Activated naive CD8-positive, alpha-beta T cell treated with anti-CD3 and anti-CD28 coated beads for 36 hours (primary cell): ENCODE measurements around the gene HDAC4. TPM values are rescaled to one million over a fixed set of nuclear protein-coding genes. Genes with fewer than 3 reads are reported as not detected.
A peak's percentile ranks its signal among the peaks of the same experiment; 100 is the strongest.

ENCODE experiments used
- DNase-seq: peaks from one replicate; pipeline ENCODE4 v3.0.0; 2021
- H3K27ac Mint-ChIP-seq: one replicate; pipeline ENCODE4 v1.8.0; 2022; ENCODE audit warnings: mild to moderate bottlenecking, moderate library complexity, mixed read lengths
- H3K27me3 Mint-ChIP-seq: one replicate; pipeline ENCODE4 v1.8.0; 2022; ENCODE audit warnings: mild to moderate bottlenecking, mixed read lengths
- H3K36me3 Mint-ChIP-seq: one replicate; pipeline ENCODE4 v1.8.0; 2021; ENCODE audit warnings: mild to moderate bottlenecking, mixed read lengths
- H3K4me1 Mint-ChIP-seq: one replicate; pipeline ENCODE4 v1.8.0; 2021; ENCODE audit warnings: mixed read lengths
- H3K4me3 Mint-ChIP-seq: one replicate; pipeline ENCODE4 v1.8.0; 2022; ENCODE audit warnings: mild to moderate bottlenecking, moderate library complexity, mixed read lengths
- H3K9me3 Mint-ChIP-seq: one replicate; pipeline ENCODE4 v1.8.0; 2022; ENCODE audit warnings: mixed read lengths
- total RNA-seq, 2 experiments: library from RNA; stranded (reverse); gene quantifications; one replicate each; pipeline ENCODE4 v1.2.3, GENCODE V29; 2021

HDAC4 gene
- total RNA-seq, 2 experiments from 2014 or later: 19.1 to 20.2 TPM

DNA sequence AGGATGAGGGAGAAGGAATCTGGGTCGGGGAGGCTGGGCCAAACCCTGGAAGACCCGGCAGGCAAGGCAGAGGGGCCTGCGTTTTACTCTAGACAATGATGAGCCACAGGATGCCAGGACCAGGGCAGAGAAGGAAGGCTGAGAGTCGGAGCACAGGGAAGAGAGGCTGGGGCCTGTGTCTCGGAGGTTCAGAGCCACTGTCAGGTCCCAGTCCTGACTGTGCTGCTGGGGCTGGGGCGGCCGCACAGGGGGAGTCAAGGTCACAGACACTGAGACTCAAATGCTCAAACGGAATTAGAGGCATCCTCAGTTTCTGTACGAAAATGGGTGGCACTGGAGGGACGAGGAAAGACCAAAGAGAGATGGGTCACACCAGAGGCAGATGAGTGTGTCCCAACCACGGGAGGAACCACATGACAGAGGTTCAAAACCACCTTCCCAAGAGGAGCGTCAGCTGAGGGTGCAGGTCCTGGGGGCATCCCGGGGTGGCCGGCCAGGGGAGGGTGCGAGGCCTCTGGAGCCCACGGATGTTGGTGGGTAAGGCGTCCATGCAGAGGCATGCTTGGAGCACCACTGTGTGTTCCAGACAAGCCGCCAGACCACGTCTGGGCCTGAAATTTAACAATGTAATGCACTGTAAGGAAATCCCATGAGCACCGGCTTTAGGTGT, 14.7 kb downstream of the HDAC4 start:
- DNase-seq: no peak
- Mint-ChIP-seq H3K27me3 (no peaks in the 10 kb centered on the region), H3K4me1 (peaks cover 14% of the 10 kb centered on the region), H3K9me3 (no peaks in the 10 kb centered on the region), H3K4me3 (no peak overlapping the region), H3K36me3 (peaks cover 8% of the 10 kb centered on the region), H3K27ac (peak overlapping the region; percentile 12)

GRCh38 chr2:239385096-239386000, 15.5 kb downstream of the HDAC4 start:
- Mint-ChIP-seq H3K36me3 (peaks cover 10% of the 10 kb centered on the region), H3K4me1 (peaks cover 20% of the 10 kb centered on the region), H3K27me3 (no peaks in the 10 kb centered on the region), H3K4me3 (no peak overlapping the region), H3K27ac (no peak overlapping the region), H3K9me3 (no peaks in the 10 kb centered on the region)
- DNase-seq: no peak

DNA sequence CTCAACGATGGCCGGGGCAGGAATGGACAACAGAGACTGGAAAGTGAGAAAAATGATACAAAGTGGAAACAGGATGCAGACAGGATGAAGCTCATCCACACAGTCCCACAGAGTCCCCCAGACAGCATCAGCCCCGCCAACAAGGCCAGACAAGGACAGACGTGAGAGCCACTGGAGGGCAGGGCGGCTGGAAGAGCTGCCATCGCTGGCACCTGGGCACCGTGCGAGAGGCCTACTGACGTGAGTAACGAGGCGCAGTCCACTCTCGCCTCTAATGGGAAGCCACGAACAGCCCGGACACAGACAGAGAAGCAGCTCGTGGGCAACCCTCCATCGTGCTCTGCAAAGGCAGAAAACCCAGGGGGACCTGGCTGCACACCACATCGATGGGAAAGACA, 17.1 kb downstream of the HDAC4 start:
- DNase-seq: no peak
- Mint-ChIP-seq H3K9me3 (no peaks in the 10 kb centered on the region), H3K27me3 (no peaks in the 10 kb centered on the region), H3K4me3 (no peak overlapping the region), H3K27ac (no peak overlapping the region), H3K36me3 (peaks cover 5% of the 10 kb centered on the region), H3K4me1 (peaks cover 22% of the 10 kb centered on the region)

GRCh38 chr2:239383036-239383758, 17.6 kb downstream of the HDAC4 start:
- no peaks in the 10 kb centered on the region for H3K9me3 Mint-ChIP-seq
- peaks cover 5% of the 10 kb centered on the region for H3K36me3 Mint-ChIP-seq
- H3K4me1 Mint-ChIP-seq: peaks cover 22% of the 10 kb centered on the region
- H3K27me3 Mint-ChIP-seq: no peaks in the 10 kb centered on the region
- H3K27ac Mint-ChIP-seq: no peak overlapping the region
- no peak overlapping the region for H3K4me3 Mint-ChIP-seq
- DNase-seq: no peak

GRCh38 chr2:239382384-239382880, 18.4 kb downstream of the HDAC4 start:
- Mint-ChIP-seq H3K4me3 (no peak overlapping the region), H3K9me3 (no peaks in the 10 kb centered on the region), H3K27ac (no peak overlapping the region), H3K4me1 (peaks cover 22% of the 10 kb centered on the region), H3K27me3 (no peaks in the 10 kb centered on the region), H3K36me3 (peaks cover 5% of the 10 kb centered on the region)
- DNase-seq: no peak

- Mint-ChIP-seq H3K27ac (peak overlapping the region; percentile 86), H3K9me3 (no peaks in the 10 kb centered on the region), H3K4me3 (peak overlapping the region; percentile 76), H3K36me3 (peaks cover 5% of the 10 kb centered on the region), H3K4me1 (peaks cover 22% of the 10 kb centered on the region), H3K27me3 (no peaks in the 10 kb centered on the region)
- DNase-seq: no peak
Observed at GRCh38 chr2:239381709-239382134, 19.1 kb downstream of the HDAC4 start.

DNA sequence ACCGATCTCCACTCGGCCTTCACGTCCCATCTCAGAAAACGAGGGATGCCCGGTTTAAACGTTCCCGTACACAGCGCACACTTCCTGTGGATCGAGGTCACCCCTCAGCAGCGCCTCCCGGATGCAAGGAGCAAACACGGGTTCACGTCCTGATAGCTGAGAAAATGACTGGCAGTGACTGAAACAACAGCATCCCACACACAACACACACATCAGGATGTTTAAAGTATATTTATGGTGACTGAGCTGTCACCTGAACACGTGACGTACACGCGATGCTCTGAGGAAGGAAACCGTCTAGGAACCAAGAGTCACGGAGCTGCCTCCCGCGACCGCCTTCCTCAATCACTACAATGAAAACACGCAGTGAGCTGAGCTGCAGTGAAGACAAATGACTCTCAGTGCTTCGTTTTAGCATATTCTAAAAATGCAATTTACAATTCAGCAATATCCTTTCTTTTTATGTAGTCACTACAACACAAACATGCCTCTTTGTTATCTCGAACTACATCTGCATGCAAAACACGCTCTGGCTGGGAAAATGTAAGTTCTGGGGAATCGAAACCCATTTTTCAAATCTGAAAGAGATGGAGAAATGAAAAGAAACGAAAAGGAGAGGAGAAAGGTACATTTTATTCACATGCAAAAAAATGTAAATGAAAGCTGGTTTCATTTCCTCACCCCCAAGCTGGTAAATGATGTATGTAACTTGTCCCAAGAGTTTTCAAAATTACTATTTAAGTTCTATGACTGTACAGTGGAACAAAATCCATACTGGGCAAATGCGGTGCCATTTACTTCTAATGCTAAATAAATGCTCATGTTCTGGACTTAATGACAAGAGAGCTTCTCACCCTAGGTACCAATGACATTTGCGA, 19.8 kb downstream of the HDAC4 start:
- peak overlapping the region; percentile 86 for H3K27ac Mint-ChIP-seq
- H3K36me3 Mint-ChIP-seq: peaks cover 4% of the 10 kb centered on the region
- H3K4me3 Mint-ChIP-seq: peak overlapping the region; percentile 76
- H3K9me3 Mint-ChIP-seq: no peaks in the 10 kb centered on the region
- H3K4me1 Mint-ChIP-seq: peaks cover 22% of the 10 kb centered on the region
- H3K27me3 Mint-ChIP-seq: no peaks in the 10 kb centered on the region
- DNase-seq: peak; percentile 45

DNA sequence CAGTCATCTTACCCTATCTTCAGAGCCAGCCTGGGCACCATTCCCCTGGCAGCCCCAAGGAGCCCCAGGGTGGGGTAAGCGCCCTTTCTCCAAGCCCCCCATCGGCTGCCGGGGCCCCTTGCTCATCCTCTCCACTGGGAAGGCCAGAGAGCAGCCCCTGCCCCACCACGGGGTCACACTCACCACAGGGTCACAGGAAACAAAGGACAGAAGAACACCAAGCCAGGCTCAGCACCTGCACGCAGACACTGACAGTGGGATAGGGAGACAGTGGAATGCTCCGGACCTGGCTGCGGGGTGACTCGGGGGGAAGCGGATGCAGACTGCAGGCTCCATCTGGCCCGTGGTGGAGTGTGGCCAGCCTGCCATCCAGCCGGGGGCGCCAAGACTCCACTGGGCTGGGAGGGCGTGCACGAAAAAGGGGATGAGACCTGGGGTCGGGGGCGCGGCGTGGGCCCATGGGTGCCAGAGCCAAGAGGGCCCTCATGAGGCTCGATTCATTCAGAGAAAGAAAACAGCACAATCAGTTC, 21.1 kb downstream of the HDAC4 start:
- DNase-seq: no peak
- Mint-ChIP-seq H3K9me3 (no peaks in the 10 kb centered on the region), H3K27me3 (no peaks in the 10 kb centered on the region), H3K27ac (peak overlapping the region; percentile 67), H3K4me3 (no peak overlapping the region), H3K36me3 (peaks cover 1% of the 10 kb centered on the region), H3K4me1 (peaks cover 22% of the 10 kb centered on the region)

DNA sequence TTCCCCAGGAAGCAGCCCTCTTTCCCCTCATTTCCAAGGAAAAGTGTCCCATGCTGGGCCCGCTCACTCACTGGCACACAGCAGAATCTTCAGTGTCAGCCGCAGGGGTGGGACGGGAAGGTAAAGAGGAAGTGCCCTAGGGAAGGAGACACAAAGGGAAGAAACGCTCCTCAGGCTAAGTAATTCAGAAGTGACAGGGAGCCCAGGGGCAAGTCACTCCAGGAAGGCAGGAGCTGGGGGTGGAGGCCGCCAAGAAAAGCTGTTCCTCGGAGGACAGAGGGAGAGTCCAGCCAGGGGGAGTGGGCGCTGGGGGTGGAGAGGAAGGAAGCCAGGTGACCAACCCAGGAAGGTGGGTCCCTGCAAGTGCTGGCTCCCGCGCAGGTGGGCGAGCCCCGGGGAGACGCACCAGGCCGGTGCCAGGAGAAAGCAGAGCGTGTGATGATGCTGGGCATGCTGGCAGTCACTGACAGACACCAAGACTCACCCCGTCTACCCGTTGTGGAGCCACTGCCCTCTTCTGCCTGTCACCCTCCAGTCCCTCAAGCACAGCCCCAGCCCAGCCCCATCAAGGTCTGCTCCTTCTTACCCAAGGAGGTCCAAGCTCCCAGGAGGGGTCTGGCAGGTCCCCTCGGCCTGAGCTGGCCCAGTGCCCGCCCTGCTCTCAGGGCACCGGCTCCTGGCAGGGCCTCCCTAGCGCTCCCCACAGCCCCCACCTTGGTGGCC, 21.7 kb downstream of the HDAC4 start:
- Mint-ChIP-seq H3K27ac (no peak overlapping the region), H3K9me3 (no peaks in the 10 kb centered on the region), H3K27me3 (no peaks in the 10 kb centered on the region), H3K4me1 (peaks cover 22% of the 10 kb centered on the region), H3K4me3 (no peak overlapping the region), H3K36me3 (peaks cover 1% of the 10 kb centered on the region)
- DNase-seq: no peak

- DNase-seq: no peak
- Mint-ChIP-seq H3K36me3 (peaks cover 1% of the 10 kb centered on the region), H3K4me1 (peaks cover 22% of the 10 kb centered on the region), H3K27me3 (no peaks in the 10 kb centered on the region), H3K9me3 (no peaks in the 10 kb centered on the region), H3K27ac (no peak overlapping the region), H3K4me3 (no peak overlapping the region)
Observed at GRCh38 chr2:239378021-239378917, 22.6 kb downstream of the HDAC4 start.

DNA sequence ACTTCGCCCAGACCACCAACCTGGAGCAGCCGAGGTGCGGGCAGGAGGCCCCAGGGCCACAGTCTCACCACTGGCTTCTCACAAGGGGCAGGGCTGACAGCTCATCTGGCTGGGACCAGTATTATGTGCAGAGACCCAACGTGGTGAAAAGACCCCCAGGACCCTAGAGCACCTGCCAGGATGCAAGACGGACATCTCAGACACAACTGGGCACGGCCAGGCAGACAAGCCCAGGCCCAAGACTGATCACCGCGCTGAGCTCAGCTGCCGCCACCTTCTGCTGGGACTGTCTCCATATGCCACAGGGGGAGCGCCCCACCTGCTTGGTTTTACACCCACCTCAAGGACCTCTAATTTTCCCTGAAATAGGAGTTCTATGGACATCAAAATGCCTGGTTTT, 23.2 kb downstream of the HDAC4 start:
- Mint-ChIP-seq H3K27me3 (no peaks in the 10 kb centered on the region), H3K36me3 (peaks cover 1% of the 10 kb centered on the region), H3K4me1 (peaks cover 22% of the 10 kb centered on the region), H3K27ac (no peak overlapping the region), H3K9me3 (no peaks in the 10 kb centered on the region), H3K4me3 (no peak overlapping the region)
- DNase-seq: no peak

DNA sequence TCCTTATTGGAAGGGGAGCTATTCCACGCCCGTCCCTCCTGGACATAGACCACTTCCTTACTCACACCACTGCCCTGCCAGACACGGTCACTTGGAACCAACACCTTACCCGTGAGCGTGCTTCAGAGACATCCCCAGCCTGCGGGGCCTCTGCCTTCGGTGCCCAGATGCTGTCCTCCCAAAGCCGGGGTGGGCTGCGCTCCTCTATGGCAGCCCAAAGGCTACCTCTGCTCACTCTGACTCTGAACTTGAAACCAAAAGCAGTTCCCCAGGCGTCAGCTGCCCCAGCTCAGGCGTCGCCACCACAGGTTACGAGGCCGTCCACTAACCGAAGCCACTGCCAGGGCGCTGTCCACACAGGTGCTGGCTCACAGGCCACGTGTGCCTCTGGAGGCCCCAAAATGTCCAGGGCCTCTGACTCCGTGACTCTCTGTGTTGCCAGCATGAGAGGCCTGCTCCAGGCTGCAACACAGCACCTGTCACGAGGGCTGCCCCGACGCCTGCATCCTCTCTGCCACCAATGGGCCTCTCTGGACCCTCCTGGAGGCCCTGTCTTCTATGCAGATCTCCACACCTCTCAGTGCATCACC, 23.8 kb downstream of the HDAC4 start:
- no peak for DNase-seq
- Mint-ChIP-seq H3K4me1 (peaks cover 17% of the 10 kb centered on the region), H3K27ac (no peak overlapping the region)

More for the DNA sequence above, 23.8 kb downstream of the HDAC4 start:
- no peaks in the 10 kb centered on the region for H3K9me3 Mint-ChIP-seq
- peaks cover 1% of the 10 kb centered on the region for H3K36me3 Mint-ChIP-seq
- H3K4me3 Mint-ChIP-seq: no peak overlapping the region
- no peaks in the 10 kb centered on the region for H3K27me3 Mint-ChIP-seq
